HepG2 (cell line): ENCODE data around the gene FAM171A2. TPM values are rescaled to one million over a fixed set of nuclear protein-coding genes. Genes with fewer than 3 reads are reported as not detected.

Experiments used
- FOSL1 ChIP-seq: sonication (generic); formaldehyde crosslinking; IDR thresholded peaks from 2 replicates; pipeline ENCODE4 v1.9.0; 2021; ENCODE audit warnings: missing genetic modification reagents, borderline replicate concordance
- JUNB ChIP-seq: sonication (generic); formaldehyde crosslinking; IDR thresholded peaks from 2 replicates; pipeline ENCODE4 v1.8.0; 2022; ENCODE audit warnings: missing genetic modification reagents, mild to moderate bottlenecking, borderline replicate concordance
- NCOR1 ChIP-seq: fragments of 200-600 bp; sonication (generic); IDR thresholded peaks from 2 replicates; pipeline ENCODE4 v1.7.0; 2017; ENCODE audit warnings: antibody characterized with exemption, low read length, borderline replicate concordance
- SMARCE1 ChIP-seq: fragments of 450-650 bp; IDR thresholded peaks from 2 replicates; pipeline ENCODE4 v1.6.1; 2017; ENCODE audit warnings: borderline replicate concordance
- TCF12 ChIP-seq, 2 experiments: fragments of 450-650 bp in 1 of 2; sonication (generic) in 1 of 2; formaldehyde crosslinking in 1 of 2; IDR thresholded peaks; 2 replicates each; pipeline versions ENCODE4 v1.6.1 to v1.8.0; 2017 to 2022; ENCODE audit warnings: antibody characterized with exemption in 1 of 2, mild to moderate bottlenecking in 1 of 2, missing genetic modification reagents in 1 of 2, moderate library complexity in 1 of 2
- TMF1 ChIP-seq: sonication (generic); formaldehyde crosslinking; IDR thresholded peaks from 2 replicates; pipeline ENCODE4 v1.8.1; 2022; ENCODE audit warnings: low read depth, missing genetic modification reagents
- ZIK1 ChIP-seq: sonication (generic); formaldehyde crosslinking; IDR thresholded peaks from 2 replicates; pipeline ENCODE4 v1.5.0; 2020; ENCODE audit warnings: mild to moderate bottlenecking, low read depth, missing genetic modification reagents, borderline replicate concordance
- ZNF337 ChIP-seq: sonication (generic); formaldehyde crosslinking; IDR thresholded peaks from 2 replicates; pipeline ENCODE4 v1.5.1; 2020; ENCODE audit warnings: missing genetic modification reagents, low read depth, mild to moderate bottlenecking, borderline replicate concordance
- ZSCAN21 ChIP-seq: sonication (generic); formaldehyde crosslinking; IDR thresholded peaks from 2 replicates; pipeline ENCODE4 v1.8.0; 2022; ENCODE audit warnings: mild to moderate bottlenecking, missing genetic modification reagents, moderate library complexity, borderline replicate concordance
- polyA plus RNA-seq, 8 experiments: library from polyadenylated mRNA; depleted of rRNA in 3 of 8; stranded (reverse) in 7 of 8; unstranded in 1 of 8; fragments of >200 nt; fragmentation: Illumina TruSeq in 4 of 8; extraction: Trizol in 4 of 8; gene quantifications; 2 replicates each; pipeline versions ENCODE4 v1.2.1 to v1.2.3, GENCODE V29; 2011 to 2016; ENCODE audit warnings: low read depth in 4 of 8, missing spikeins in 1 of 8, mixed read lengths in 1 of 8; ENCODE audit not compliant: insufficient read depth in 1 of 8
- total RNA-seq, 5 experiments: library from RNA; depleted of rRNA; stranded (reverse); fragments of >200 nt; fragmentation: Illumina TruSeq; extraction: Trizol; gene quantifications; 2 replicates each; pipeline ENCODE4 v1.2.3, GENCODE V29; 2016; ENCODE audit warnings: low read depth in 1 of 5
- TF ChIP-seq, protein P1 (sequence below): sonication (generic); formaldehyde crosslinking; IDR thresholded peaks from 2 replicates; pipeline ENCODE4 v1.4.0; 2020; ENCODE audit warnings: missing genetic modification reagents
- TF ChIP-seq, protein P2 (sequence below): sonication (generic); formaldehyde crosslinking; IDR thresholded peaks from 2 replicates; pipeline ENCODE4 v1.4.0; 2020; ENCODE audit warnings: missing genetic modification reagents, mild to moderate bottlenecking, borderline replicate concordance
- TF ChIP-seq, protein P3 (sequence below): sonication (generic); formaldehyde crosslinking; IDR thresholded peaks from 2 replicates; pipeline ENCODE4 v1.4.0; 2020; ENCODE audit warnings: missing genetic modification reagents
- TF ChIP-seq, protein P4 (sequence below): sonication (generic); formaldehyde crosslinking; IDR thresholded peaks from 2 replicates; pipeline ENCODE4 v1.4.0; 2020; ENCODE audit warnings: missing genetic modification reagents
- TF ChIP-seq, protein P5 (sequence below): sonication (generic); formaldehyde crosslinking; IDR thresholded peaks from 2 replicates; pipeline ENCODE4 v1.5.0; 2020; ENCODE audit warnings: mild to moderate bottlenecking, missing genetic modification reagents

Gene FAM171A2
- total and polyA plus RNA-seq, 2 of the 13 experiments (the other 11 are each of a cell fraction or from before 2014, with no cell fraction given) = 1.8 to 3.6 TPM

DNA sequence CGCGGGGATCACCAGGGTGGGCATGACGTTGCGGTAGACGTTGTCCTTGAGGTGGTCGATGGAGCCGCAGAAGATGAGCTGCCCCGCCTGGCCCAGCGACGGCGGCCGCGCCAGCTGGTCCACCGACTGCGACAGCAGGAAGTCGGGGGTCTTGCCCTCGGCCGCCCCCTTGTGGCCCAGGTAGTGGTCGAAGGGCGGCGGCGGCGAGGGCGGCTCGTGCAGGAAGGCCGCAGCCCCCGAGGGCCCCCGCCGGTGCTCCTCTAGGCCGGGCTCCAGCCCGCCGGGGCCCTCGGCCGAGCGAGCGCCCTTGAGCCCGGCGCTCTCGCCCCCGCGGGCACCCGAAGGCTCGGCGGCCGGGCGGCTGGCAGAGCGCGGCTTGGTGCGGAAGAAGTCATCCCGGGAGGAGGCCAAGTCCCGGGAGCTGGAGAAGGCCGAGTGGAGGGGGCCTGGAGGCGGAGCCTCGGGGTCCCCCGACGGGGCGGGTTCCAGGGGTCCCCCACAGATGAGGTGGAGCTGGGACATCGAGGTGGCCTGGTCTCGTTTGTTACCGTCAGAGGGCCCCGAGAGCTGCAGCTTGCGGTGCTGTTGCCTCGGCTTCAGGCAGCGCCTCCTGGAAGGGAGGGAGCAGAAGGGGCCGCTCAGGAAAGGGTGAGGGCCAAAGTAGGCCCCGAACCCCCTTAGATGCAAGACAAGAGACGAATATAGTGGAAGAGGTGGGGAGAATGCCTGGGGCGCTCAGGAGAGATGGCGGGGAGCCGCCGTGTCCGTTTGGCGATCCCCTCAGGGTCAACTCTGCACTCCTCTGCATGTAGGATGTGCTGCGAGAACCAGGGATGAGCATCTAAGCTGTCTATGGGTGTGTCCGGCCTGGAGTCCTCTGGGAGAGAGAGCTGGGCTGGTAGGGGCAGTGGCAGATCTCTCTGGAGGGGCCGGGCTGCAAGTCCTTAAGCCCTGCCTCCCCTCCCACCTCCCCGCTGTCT is 8.8 kb downstream of the FAM171A2 start (continued):
- TF ChIP-seq, protein P1, sequence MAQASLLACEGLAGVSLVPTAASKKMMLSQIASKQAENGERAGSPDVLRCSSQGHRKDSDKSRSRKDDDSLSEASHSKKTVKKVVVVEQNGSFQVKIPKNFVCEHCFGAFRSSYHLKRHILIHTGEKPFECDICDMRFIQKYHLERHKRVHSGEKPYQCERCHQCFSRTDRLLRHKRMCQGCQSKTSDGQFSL = 0 out of 2 replicates have a peak, but pooled peaks have one; percentile 18
- TF ChIP-seq TMF1 (CRISPR knock-in tag) (no peak), ZIK1 (CRISPR knock-in tag) (no peak), TCF12 (IDR thresholded peaks at IDR 0.05) (no peak), TCF12 (CRISPR knock-in tag; IDR thresholded peaks at IDR 0.05) (no peak), NCOR1 (no peak), ZNF337 (CRISPR knock-in tag) (no peak), ZSCAN21 (CRISPR knock-in tag) (peak; percentile 48; the same call in 1 of the 2 replicates), SMARCE1 (no peak), JUNB (no peak), FOSL1 (CRISPR knock-in tag) (no peak)
- TF ChIP-seq, protein P2, sequence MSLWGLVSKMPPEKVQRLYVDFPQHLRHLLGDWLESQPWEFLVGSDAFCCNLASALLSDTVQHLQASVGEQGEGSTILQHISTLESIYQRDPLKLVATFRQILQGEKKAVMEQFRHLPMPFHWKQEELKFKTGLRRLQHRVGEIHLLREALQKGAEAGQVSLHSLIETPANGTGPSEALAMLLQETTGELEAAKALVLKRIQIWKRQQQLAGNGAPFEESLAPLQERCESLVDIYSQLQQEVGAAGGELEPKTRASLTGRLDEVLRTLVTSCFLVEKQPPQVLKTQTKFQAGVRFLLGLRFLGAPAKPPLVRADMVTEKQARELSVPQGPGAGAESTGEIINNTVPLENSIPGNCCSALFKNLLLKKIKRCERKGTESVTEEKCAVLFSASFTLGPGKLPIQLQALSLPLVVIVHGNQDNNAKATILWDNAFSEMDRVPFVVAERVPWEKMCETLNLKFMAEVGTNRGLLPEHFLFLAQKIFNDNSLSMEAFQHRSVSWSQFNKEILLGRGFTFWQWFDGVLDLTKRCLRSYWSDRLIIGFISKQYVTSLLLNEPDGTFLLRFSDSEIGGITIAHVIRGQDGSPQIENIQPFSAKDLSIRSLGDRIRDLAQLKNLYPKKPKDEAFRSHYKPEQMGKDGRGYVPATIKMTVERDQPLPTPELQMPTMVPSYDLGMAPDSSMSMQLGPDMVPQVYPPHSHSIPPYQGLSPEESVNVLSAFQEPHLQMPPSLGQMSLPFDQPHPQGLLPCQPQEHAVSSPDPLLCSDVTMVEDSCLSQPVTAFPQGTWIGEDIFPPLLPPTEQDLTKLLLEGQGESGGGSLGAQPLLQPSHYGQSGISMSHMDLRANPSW (CRISPR knock-in tag) = no peak
- TF ChIP-seq, protein P3, sequence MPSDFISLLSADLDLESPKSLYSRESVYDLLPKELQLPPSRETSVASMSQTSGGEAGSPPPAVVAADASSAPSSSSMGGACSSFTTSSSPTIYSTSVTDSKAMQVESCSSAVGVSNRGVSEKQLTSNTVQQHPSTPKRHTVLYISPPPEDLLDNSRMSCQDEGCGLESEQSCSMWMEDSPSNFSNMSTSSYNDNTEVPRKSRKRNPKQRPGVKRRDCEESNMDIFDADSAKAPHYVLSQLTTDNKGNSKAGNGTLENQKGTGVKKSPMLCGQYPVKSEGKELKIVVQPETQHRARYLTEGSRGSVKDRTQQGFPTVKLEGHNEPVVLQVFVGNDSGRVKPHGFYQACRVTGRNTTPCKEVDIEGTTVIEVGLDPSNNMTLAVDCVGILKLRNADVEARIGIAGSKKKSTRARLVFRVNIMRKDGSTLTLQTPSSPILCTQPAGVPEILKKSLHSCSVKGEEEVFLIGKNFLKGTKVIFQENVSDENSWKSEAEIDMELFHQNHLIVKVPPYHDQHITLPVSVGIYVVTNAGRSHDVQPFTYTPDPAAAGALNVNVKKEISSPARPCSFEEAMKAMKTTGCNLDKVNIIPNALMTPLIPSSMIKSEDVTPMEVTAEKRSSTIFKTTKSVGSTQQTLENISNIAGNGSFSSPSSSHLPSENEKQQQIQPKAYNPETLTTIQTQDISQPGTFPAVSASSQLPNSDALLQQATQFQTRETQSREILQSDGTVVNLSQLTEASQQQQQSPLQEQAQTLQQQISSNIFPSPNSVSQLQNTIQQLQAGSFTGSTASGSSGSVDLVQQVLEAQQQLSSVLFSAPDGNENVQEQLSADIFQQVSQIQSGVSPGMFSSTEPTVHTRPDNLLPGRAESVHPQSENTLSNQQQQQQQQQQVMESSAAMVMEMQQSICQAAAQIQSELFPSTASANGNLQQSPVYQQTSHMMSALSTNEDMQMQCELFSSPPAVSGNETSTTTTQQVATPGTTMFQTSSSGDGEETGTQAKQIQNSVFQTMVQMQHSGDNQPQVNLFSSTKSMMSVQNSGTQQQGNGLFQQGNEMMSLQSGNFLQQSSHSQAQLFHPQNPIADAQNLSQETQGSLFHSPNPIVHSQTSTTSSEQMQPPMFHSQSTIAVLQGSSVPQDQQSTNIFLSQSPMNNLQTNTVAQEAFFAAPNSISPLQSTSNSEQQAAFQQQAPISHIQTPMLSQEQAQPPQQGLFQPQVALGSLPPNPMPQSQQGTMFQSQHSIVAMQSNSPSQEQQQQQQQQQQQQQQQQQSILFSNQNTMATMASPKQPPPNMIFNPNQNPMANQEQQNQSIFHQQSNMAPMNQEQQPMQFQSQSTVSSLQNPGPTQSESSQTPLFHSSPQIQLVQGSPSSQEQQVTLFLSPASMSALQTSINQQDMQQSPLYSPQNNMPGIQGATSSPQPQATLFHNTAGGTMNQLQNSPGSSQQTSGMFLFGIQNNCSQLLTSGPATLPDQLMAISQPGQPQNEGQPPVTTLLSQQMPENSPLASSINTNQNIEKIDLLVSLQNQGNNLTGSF (CRISPR knock-in tag) = no peak
- TF ChIP-seq, protein P4, sequence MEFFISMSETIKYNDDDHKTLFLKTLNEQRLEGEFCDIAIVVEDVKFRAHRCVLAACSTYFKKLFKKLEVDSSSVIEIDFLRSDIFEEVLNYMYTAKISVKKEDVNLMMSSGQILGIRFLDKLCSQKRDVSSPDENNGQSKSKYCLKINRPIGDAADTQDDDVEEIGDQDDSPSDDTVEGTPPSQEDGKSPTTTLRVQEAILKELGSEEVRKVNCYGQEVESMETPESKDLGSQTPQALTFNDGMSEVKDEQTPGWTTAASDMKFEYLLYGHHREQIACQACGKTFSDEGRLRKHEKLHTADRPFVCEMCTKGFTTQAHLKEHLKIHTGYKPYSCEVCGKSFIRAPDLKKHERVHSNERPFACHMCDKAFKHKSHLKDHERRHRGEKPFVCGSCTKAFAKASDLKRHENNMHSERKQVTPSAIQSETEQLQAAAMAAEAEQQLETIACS (CRISPR knock-in tag) = no peak
- TF ChIP-seq, protein P5, sequence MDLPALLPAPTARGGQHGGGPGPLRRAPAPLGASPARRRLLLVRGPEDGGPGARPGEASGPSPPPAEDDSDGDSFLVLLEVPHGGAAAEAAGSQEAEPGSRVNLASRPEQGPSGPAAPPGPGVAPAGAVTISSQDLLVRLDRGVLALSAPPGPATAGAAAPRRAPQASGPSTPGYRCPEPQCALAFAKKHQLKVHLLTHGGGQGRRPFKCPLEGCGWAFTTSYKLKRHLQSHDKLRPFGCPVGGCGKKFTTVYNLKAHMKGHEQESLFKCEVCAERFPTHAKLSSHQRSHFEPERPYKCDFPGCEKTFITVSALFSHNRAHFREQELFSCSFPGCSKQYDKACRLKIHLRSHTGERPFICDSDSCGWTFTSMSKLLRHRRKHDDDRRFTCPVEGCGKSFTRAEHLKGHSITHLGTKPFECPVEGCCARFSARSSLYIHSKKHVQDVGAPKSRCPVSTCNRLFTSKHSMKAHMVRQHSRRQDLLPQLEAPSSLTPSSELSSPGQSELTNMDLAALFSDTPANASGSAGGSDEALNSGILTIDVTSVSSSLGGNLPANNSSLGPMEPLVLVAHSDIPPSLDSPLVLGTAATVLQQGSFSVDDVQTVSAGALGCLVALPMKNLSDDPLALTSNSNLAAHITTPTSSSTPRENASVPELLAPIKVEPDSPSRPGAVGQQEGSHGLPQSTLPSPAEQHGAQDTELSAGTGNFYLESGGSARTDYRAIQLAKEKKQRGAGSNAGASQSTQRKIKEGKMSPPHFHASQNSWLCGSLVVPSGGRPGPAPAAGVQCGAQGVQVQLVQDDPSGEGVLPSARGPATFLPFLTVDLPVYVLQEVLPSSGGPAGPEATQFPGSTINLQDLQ = no peak
